ENCODE data around the gene CPXM1.
"Not testable (repeated sequence)": the region's sequence is repeated elsewhere in the genome, so short reads cannot be mapped to it uniquely, and the experiment has no call there.

CPXM1 gene

GRCh38 chr20:2800521-2801285 lies at the start of gene CPXM1:
CPXM1 (minus strand) TSS chr20:2800627; CDS start chr20:2800572, 55 bp downstream.
- DNase-seq: peak; percentile 90

GRCh38 chr20:2849529-2849928 lies 49.1 kb upstream of the CPXM1 start:
- DNase-seq: no peak

- DNase-seq: no peak
These were observed 47.4 kb upstream of the CPXM1 start for GRCh38 chr20:2847802-2848201.

GRCh38 chr20:2846698-2847097 lies 46.3 kb upstream of the CPXM1 start:
- DNase-seq: no peak

- DNase-seq: no peak
These were observed 45.2 kb upstream of the CPXM1 start for GRCh38 chr20:2845607-2846006.

- no peak for DNase-seq
These were observed 40.6 kb upstream of the CPXM1 start for GRCh38 chr20:2840967-2841531.

GRCh38 chr20:2840138-2840966 lies 39.9 kb upstream of the CPXM1 start, which contains the start of the genes PCED1A and VPS16:
PCED1A (minus strand) TSS chr20:2840655; CDS start chr20:2839912, 743 bp downstream.
VPS16 (plus strand) TSS chr20:2840745; CDS start chr20:2840775, 30 bp downstream.
- DNase-seq: peak; percentile 72

- DNase-seq: no peak
These were observed 39.3 kb upstream of the CPXM1 start for GRCh38 chr20:2839732-2840137.

- DNase-seq: no peak
These were observed 38.6 kb upstream of the CPXM1 start for GRCh38 chr20:2838847-2839671.

- DNase-seq: no peak
These were observed 37.9 kb upstream of the CPXM1 start for GRCh38 chr20:2838170-2838797.

- no peak for DNase-seq
These were observed 37.0 kb upstream of the CPXM1 start for GRCh38 chr20:2837221-2837960.

GRCh38 chr20:2836035-2836434 lies 35.6 kb upstream of the CPXM1 start:
- DNase-seq: no peak

- DNase-seq: no peak
These were observed 34.9 kb upstream of the CPXM1 start for GRCh38 chr20:2835331-2835796.

GRCh38 chr20:2834401-2835110 lies 34.1 kb upstream of the CPXM1 start:
- DNase-seq: no peak

GRCh38 chr20:2833761-2834160 lies 33.3 kb upstream of the CPXM1 start:
- DNase-seq: no peak

- DNase-seq: not testable (repeated sequence)
These were observed 30.8 kb upstream of the CPXM1 start for GRCh38 chr20:2831206-2831605.

- no peak for DNase-seq
These were observed 28.9 kb upstream of the CPXM1 start for GRCh38 chr20:2829376-2829775.

GRCh38 chr20:2826655-2827054 lies 26.2 kb upstream of the CPXM1 start:
- DNase-seq: no peak

GRCh38 chr20:2825761-2826160 lies 25.3 kb upstream of the CPXM1 start:
- no peak for DNase-seq

- DNase-seq: no peak
These were observed 21.6 kb upstream of the CPXM1 start for GRCh38 chr20:2822073-2822472.
